Stimulated activated CD8-positive, alpha-beta memory T cell treated with anti-CD3 and anti-CD28 coated beads, Interleukin-12 subunit alpha, Interleukin-12 subunit beta, amount 100 ng/mL, for 24 hours (primary cell): ENCODE results near the gene IFFO2.
A peak's percentile ranks its signal among the peaks of the same experiment; 100 is the strongest.
"Not testable (repeated sequence)": the region's sequence is repeated elsewhere in the genome, so short reads cannot be mapped to it uniquely, and the experiment has no call there.

Source experiments
- DNase-seq: peaks from one replicate; pipeline ENCODE4 v3.0.0-alpha.2; 2020; ENCODE audit errors: extremely low read depth

The IFFO2 gene

DNA sequence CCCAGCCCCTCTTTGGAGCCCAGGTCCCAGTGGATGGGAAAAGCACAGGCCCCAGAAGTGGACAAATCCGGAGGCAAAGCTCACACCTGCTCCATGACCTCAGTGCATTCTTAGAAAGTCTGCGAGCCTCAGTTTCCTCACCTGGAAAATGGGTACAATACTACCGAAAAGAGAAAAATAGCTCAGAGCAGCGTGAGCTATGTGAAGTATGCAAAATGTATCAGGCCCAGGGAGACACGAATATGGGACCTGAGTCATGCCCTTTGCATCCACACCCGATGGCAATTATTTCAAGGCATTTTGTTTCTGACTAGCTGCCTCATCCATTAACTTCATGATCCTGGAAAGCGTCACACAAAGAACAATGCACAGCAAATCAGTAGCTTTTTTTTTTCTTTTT is 63.4 kb downstream of the IFFO2 start:
- no peak for DNase-seq

GRCh38 chr1:18891858-18892257 is 64.6 kb downstream of the IFFO2 start:
- DNase-seq, result not testable (repeated sequence)

GRCh38 chr1:18891426-18891780 is 65.1 kb downstream of the IFFO2 start:
- no peak for DNase-seq

DNA sequence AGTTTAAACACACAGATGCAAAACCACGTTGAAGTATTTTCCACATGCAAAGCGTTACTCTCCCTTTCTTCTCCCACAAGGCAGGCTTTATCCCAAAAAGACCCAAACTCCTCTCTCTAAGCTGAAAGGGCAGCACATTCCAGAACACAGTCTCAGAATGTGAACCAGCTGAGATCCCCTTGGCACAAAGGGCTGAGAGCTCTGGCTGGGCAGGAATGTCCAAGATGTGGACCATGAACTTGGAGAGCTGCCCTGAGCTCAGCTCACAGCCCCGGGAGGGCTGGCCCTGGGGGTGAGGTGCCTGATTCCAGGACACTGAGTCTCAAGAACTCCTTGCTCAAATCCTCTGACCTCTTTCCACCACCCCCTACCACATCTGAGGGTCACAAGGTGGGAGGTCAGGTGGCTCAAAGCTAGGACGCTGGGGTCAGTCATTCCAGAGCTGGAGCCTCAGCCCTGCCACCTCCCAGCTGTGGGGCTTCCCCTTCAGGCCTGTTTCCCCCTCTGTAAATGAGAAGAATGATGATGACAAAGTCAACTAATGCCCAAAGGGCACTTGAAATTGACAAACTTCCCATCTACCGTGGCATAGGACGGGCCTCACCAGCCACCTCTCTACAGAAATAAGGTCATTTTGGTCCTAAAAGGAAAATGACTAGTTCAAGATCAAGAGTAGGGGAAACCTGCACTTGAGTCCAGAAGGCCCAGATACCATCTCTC is 65.6 kb downstream of the IFFO2 start:
- DNase-seq, result no peak

DNA sequence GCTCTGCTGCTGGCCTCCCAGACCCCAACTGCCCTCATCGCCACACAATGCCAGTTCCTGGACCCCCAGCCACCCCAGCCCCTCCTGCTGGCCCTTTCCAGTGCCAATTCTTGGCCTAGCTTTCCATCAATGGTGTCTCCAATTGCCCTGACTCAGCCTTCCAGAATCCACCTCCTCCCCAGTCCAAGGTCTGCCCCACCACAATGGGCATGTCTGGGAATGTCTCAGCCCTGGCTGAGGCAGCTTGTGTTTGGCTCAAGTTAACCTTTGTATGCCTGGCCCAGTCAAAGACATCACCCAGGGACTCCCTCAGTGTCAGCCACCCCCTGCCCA is 70.5 kb downstream of the IFFO2 start:
- DNase-seq, result no peak

DNA sequence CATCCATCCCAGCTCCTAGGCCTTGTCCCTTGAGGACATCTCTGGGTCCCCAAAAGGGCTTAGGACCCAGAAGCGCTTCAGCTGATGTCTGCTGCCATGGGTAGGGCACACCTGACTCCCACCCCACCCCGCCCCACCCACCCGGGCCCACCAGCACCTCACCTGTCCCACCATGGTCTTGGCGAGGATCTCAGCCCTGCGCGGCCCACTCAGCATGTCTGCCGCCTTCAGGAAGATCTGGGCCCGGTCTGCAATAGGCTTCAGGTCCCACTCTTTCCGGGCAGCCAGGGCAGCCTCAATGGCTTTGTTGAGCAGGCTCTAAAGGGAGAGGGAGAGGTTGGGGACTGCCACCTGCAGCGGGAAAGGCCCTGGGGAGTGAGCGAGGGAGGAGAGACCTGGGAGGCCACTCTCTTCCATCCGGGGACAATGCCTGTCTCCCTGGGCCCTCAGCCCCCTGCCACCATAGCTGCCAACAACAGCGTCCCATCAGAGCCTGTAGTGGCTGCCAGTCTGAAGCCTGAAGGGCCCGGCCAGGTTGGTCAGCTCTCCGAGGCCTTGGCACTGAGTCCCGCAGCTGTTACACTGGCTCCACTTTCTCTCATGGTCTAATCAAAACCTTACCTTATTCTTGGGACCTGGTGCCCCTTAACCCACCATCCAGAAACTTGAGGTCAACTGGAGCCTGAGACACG is 71.0 kb downstream of the IFFO2 start:
- no peak for DNase-seq

DNA sequence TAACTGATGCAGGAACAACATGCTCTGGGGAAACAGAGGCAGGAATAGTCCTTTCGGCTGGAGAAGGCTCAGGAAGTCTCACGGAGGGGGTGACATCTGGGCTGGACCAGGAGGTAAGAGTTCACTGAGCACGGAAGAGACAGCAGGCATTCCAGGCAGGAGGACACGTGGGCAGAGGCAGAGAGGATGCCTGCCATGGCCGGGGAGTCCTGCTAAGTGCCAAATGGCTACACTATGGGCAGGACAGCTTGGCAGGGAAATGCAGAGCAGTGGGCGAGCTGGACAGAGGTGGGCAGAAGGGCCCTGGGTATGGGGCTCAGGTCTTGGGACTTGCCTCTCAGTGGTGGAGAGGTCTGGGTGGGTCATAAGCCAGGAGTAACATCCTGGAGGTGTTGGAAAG is 71.7 kb downstream of the IFFO2 start:
- no peak for DNase-seq

- DNase-seq, result no peak
Measured at GRCh38 chr1:18884419-18884717, 72.1 kb downstream of the IFFO2 start.

GRCh38 chr1:18883636-18884418 is 72.6 kb downstream of the IFFO2 start:
- peak; percentile 24 for DNase-seq

DNA sequence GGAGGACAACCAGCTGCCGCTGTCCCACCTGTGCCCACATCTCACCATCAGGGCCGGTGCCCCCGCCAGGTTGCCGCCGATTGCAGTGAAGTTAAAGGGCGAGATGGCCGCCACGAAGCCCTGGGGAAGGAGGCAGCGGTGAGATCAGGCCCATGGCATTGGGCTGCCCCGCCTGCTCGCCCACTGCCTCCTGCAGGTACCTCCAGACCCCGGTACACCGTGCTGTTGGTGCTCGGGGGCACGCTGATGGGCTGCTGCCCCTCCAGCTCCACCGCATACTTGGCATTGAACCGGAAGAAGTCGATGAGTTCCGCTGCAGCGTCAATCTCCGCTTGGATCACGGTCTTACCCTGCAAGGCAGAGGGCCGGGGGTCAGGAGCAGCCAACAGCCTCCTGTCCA is 73.4 kb downstream of the IFFO2 start:
- no peak for DNase-seq

DNA sequence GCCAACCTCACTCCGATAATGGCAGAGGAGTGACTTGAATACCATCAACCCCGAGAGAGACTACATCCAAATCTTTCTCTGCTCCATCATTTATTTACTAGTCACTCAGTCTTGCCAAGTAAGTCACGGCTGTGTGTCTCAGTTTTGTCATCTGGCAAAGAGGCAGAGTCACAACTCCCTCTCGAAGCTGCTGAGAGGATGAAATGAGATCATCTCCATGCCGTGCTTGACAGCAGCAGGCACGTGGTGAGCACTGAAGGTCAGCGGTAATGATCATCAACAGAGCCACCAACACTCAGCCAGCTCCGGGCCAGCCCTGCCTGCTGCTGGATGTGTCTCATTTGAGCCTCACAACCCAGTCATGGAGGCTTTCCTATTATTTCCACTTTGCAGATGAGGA is 74.0 kb downstream of the IFFO2 start:
- DNase-seq, result no peak

DNA sequence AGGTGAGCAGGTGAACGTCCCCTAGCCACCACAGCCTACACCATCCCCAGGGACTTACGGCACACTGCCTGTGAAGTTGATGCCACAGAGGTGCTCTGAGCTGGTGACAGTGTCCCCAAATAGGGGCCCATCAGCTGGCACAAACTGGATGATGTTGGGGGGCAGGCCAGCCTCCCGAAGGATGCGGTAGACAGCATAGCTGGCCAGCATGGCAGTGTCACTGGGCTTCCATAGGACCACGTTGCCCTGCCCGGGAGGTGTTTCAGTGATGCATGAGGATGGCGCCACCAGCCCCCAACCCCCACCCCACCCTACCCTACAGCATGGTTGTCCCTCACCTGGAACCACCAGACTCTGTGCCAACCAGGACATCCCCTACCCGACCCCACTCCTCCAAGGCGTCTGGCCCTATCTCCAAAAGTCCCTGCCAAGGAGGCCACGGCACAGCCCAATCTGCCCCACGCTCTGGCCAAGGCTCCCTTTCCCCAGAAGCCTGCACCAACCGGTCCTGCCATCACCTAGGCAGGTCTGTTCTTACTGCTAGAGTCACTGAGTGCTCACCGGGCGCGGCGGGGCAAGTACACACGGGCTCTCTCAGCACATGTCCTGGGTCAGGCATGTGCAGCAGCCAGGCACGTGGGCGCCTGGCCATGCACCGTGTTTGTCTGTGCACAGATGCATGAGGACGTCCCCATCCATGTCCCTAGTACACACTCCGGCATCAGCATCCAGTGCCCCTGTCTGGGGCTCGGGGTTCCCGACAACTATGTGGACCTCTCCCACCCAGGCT is 74.6 kb downstream of the IFFO2 start:
- no peak for DNase-seq

DNA sequence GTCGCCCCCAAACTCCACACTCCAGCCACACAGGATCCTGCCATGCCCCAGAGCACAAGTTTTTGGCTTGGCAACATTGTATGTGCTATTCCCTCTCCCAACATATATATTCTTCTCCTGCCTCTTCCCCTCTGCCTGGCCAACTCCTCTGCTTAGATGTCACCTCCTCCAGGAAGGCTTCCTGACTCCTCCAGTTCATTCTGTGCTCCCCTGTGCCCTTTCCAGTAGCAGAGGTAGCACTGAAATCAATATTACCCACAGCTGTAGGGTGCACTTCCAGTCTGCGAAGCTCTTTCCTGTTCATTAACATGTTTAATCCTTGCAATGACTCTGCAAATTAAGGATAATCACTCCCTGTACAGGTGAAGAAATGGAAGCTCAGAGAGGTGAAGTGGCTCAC is 75.3 kb downstream of the IFFO2 start:
- DNase-seq, result no peak

DNA sequence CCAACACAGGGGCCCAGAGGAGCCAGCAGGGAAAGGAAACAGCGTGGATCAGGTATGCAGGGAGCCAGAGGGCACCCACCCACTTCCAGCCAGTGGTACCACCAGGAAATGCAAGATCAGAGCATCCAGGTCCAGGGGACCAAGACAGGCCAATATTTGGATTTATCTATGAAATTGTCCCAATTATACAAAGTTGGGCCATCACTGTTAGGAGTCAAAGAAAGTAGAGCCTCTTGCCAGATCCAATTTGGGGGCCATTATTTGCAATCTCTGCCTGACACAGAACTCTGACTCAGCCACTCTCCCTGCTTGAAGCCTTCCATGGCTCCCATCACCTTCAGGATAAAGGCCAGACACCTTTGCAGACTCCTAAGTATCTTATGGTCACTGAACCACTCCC is 75.9 kb downstream of the IFFO2 start:
- no peak for DNase-seq

GRCh38 chr1:18879791-18880309 is 76.6 kb downstream of the IFFO2 start:
- no peak for DNase-seq

DNA sequence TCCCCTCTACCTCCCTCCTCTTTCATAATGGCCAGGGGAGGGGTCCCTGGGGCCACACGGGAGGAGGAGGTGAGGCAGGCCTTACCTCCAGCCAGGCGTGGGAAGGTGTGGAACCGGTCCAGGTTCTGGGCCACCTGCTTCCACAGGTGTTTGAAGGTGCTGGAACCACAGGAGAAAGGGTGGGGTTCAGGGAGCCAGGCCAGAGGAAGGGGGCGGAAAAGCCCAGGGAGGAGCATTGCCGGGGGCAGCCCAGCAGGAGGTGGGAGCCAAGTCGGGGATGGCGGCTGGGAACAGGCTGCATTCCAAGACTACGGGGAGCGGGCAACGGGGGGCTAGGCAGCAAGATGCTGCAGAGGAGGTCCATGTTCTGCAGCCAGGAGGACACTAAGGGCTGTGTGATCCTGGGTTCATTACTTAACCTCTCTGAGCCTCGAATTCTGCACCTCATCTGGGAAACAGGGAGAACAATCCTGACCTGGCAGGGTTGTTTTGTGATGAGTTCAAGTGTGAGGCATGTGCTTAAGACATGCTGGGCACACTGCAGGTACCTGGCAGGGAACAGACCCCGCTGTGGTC is 77.2 kb downstream of the IFFO2 start:
- no peak for DNase-seq

DNA sequence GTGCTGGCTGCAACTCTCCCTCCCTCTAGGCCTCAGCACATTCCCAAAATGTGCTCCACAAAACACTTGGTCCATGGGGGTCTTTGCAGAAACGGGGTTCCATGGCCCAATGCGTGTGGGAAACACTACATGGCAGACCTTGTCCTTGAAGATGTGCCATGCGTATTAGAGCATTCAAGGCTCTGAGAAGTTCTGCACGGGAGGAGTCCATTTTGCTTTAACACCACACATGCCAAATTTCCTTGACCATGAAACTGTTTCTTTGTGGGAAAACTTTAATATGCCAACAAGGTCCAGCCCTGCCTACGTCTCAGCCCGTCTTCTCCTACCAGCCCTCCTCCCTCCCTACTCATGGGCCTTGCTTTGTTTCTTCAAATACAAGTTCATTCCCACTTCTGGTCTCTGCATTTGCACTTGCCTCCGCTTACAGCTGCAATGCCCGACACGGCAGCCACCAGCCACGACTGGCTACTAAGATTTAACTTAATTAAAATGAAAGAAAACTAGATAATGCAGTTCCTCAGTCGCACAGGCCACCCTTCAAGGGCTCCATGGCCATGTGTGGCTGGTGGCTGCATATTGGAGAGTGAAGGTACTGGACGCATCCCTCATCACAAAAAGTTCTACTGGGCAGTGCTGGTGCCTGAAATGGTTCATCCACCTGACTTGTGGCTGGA is 77.8 kb downstream of the IFFO2 start:
- no peak for DNase-seq

DNA sequence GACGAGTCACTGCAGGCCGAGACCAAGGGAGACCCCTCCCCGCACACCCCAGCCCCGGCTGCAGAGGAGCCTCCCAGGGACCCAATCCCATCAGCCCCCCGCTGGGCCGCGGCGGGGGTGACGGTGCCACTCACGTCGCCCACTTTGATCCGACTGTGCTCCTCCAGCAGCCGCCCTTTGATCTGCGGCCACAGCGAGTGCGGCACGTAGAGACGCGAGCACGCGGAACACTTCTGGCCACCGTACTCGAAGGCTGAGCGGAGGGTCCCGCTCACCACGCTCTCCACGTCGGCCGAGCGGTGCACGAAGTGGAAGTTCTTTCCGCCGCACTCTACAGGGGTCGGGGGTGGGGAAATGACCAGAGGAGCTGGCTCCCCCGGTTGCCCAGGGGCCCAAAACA is 79.2 kb downstream of the IFFO2 start:
- no peak for DNase-seq

DNA sequence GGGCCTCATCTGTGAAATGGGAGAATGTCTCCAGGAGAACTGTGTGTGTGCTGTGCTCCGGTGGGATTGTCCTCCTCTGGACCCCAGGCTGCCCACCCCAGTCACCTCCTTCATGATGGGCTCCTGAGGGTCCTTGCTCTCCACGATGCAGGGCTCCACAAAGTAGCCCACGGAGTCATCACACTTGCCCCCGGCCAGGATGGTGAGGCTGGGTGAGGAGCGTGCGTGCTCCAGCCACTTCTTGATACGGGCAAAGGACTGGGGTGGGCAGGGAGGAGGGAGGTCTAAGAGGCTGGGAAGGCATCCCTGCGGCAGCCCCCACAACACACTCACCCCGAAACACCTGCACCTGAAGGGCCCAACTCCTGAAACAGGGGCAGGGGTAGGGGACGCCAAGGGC is 80.3 kb downstream of the IFFO2 start:
- no peak for DNase-seq

DNA sequence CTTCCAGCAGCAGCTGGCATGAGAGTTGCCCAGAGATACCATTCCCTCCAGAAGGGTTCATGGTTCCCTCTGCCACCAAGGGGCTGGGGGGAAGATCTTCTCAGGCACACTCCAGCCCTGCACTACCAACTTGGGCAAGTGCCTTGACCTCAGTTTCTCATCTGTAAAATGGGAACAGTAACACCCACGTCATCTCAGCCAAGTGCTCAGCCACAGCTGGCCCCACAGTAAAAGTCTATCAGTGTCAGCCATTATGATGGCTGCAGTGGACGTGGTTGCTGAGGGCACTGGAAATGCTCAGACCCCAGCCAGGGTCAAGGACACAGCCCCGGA is 80.7 kb downstream of the IFFO2 start:
- DNase-seq, result no peak

GRCh38 chr1:18875107-18875795 is 81.2 kb downstream of the IFFO2 start:
- peak; percentile 20 for DNase-seq
